RWPE1 (cell line): ENCODE results near the gene ESYT2.

Experiments
- CTCF ChIA-PET: fragments of 350-600 bp; sonication (Branson Sonifier 250); formaldehyde crosslinking; extraction: SDS; loops from one replicate; lab custom pipeline; 2021; lab: Yijun Ruan, JAX
- POLR2A ChIA-PET: fragments of 400-600 bp; formaldehyde crosslinking; extraction: SDS; loops from one replicate; lab custom pipeline; 2020; ENCODE audit warnings: antibody characterized with exemption; ENCODE audit not compliant: low non-redundant PET; lab: Yijun Ruan, JAX
- DNase-seq: peaks from one replicate; pipeline ENCODE4 v3.0.0; 2012; ENCODE audit warnings: low spot score
- H3K27ac ChIP-seq: fragments of 450-650 bp; 2 replicates; pipeline ENCODE4 v1.5.1; 2017
- TF ChIP-seq, protein P1 (sequence below): fragments of 450-650 bp; conservative IDR thresholded peaks from 2 replicates; pipeline ENCODE4 v1.5.1; 2017; ENCODE audit warnings: low read depth, mild to moderate bottlenecking

The ESYT2 gene

GRCh38 chr7:158745057-158745715, 84.1 kb downstream of the ESYT2 start:
- ChIA-PET POLR2A (no interaction called here), CTCF (no interaction called here)
- TF ChIP-seq, protein P1, sequence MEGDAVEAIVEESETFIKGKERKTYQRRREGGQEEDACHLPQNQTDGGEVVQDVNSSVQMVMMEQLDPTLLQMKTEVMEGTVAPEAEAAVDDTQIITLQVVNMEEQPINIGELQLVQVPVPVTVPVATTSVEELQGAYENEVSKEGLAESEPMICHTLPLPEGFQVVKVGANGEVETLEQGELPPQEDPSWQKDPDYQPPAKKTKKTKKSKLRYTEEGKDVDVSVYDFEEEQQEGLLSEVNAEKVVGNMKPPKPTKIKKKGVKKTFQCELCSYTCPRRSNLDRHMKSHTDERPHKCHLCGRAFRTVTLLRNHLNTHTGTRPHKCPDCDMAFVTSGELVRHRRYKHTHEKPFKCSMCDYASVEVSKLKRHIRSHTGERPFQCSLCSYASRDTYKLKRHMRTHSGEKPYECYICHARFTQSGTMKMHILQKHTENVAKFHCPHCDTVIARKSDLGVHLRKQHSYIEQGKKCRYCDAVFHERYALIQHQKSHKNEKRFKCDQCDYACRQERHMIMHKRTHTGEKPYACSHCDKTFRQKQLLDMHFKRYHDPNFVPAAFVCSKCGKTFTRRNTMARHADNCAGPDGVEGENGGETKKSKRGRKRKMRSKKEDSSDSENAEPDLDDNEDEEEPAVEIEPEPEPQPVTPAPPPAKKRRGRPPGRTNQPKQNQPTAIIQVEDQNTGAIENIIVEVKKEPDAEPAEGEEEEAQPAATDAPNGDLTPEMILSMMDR: no peak
- no peak overlapping the region for H3K27ac ChIP-seq
- DNase-seq: no peak

DNA sequence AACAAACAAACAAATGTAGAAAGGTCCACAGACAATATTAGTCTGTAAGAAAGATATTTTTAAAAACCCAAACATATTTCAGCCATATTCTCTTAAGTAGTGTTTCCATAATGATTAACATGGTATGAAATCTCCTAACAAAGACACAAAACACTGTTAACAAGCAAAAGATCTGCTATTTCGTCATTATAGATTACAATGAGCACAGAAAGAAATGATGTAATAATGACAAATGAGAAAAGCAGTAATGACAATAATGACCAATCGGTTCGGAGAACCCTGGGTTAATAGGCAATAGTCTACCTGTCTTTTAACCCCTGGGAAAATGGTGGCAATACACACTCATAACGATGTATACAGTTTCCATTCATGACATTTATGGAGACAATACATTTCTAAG, 85.2 kb downstream of the ESYT2 start:
- DNase-seq: no peak
- ChIA-PET CTCF (interaction anchor here (0.6 kb wide), 1 partner anchor 87 kb away, joined by 4 read pairs; no protein-coding TSS in a partner anchor), POLR2A (no interaction called here)
- TF ChIP-seq, protein P1: no peak
- no peak overlapping the region for H3K27ac ChIP-seq

- H3K27ac ChIP-seq: peak overlapping the region; percentile 9; the same call in 1 of the 2 replicates
- ChIA-PET POLR2A (no interaction called here), CTCF (interaction anchor here (0.6 kb wide), 1 partner anchor 88 kb away, joined by 4 read pairs; no protein-coding TSS in a partner anchor)
- TF ChIP-seq, protein P1: no peak
- no peak for DNase-seq
Measured at GRCh38 chr7:158743219-158743618, 86.1 kb downstream of the ESYT2 start.

- POLR2A ChIA-PET: interaction anchor here (0.7 kb wide), 1 partner anchor 45 kb away, joined by 3 read pairs; no protein-coding TSS in a partner anchor
Measured at GRCh38 chr7:158742065-158742821, 87.1 kb downstream of the ESYT2 start.

DNA sequence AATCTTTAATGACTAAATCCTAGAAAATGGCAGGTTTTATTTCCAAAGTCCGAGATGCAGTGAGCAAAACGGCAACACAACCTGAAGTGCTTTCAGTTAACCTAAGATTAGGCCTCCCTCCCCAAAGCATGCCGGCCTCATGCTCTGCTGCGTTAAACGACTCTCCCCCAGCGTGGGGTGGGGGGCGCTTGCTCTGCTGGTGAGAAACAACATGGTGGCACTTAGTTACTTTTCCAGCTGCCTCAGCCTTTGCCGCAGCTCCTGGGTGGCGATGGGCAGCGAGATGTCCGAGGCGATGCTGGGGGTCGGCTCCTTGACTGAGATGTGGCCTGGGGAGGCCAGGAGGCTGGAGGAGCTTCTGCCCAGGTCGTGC, 88.0 kb downstream of the ESYT2 start:
- ChIA-PET CTCF (interaction anchor here (1.3 kb wide), 1 partner anchor 8 kb away, joined by 5 read pairs; no protein-coding TSS in a partner anchor), POLR2A (no interaction called here)
- peak overlapping the region; percentile 45 for H3K27ac ChIP-seq

More at GRCh38 chr7:158742065-158742821, 87.1 kb downstream of the ESYT2 start:
- TF ChIP-seq, protein P1: no peak
- no peak overlapping the region for H3K27ac ChIP-seq
- no peak for DNase-seq
- CTCF ChIA-PET: interaction anchor here (1.3 kb wide), 1 partner anchor 9 kb away, joined by 5 read pairs; no protein-coding TSS in a partner anchor

More for the DNA sequence above, 88.0 kb downstream of the ESYT2 start:
- TF ChIP-seq, protein P1: no peak
- DNase-seq: no peak
